Sigmoid colon (tissue), 4 donors: ENCODE measurements around the gene DEF6.

ENCODE experiments used
- CTCF ChIP-seq, 4 experiments: fragments of 450-650 bp in 3 of 4; fragments of 200-600 bp in 1 of 4; IDR thresholded peaks; one replicate each; pipeline ENCODE4 v1.5.1; 2016 to 2019; ENCODE audit warnings: antibody characterized with exemption in 4 of 4, mild to moderate bottlenecking in 3 of 4, moderate library complexity in 2 of 4
- EP300 ChIP-seq, 4 donors: sonication (generic); formaldehyde crosslinking; IDR thresholded peaks; one replicate each; pipeline ENCODE4 v1.6.1; 2017; ENCODE audit warnings: antibody characterized with exemption in 4 of 4
- POLR2A ChIP-seq, 2 donors: fragments of 450-650 bp; IDR thresholded peaks; one replicate each; pipeline ENCODE4 v1.6.1; 2016; ENCODE audit warnings: antibody characterized with exemption in 2 of 2, mild to moderate bottlenecking in 2 of 2, moderate library complexity in 2 of 2
- POLR2AphosphoS5 ChIP-seq, 4 donors: sonication (generic); formaldehyde crosslinking; IDR thresholded peaks; one replicate each; pipeline ENCODE4 v1.6.1; 2017; ENCODE audit warnings: antibody characterized with exemption in 4 of 4

GRCh38 chr6:35251949-35252348 is 45.7 kb upstream of the DEF6 start:
- TF ChIP-seq POLR2AphosphoS5 (IDR thresholded peaks at IDR 0.05) (no peak), CTCF (IDR thresholded peaks at IDR 0.05) (no peak), POLR2A (IDR thresholded peaks at IDR 0.05) (no peak), EP300 (IDR thresholded peaks at IDR 0.05) (no peak)
